H9 (cell line): ENCODE measurements around the gene LRIF1. TPM values are rescaled to one million over a fixed set of nuclear protein-coding genes. Genes with fewer than 3 reads are reported as not detected.

ENCODE experiments used
- DNase-seq: peaks from one replicate; pipeline ENCODE4 v3.0.0-alpha.2; 2017
- H2AFZ ChIP-seq: one replicate; pipeline ENCODE4 v1.6.1; 2013; ENCODE audit warnings: mild to moderate bottlenecking, low read length, control low read depth, moderate library complexity
- H2AK5ac ChIP-seq: 2 replicates; pipeline ENCODE4 v1.6.1; 2013; ENCODE audit warnings: low read length, control low read depth, mixed read lengths; ENCODE audit not compliant: insufficient read length
- H2BK120ac ChIP-seq: one replicate; pipeline ENCODE4 v1.6.1; 2013; ENCODE audit warnings: low read depth, mild to moderate bottlenecking, low read length, control low read depth, inconsistent platforms; ENCODE audit not compliant: poor library complexity, severe bottlenecking
- H2BK12ac ChIP-seq: 2 replicates; pipeline ENCODE4 v1.6.1; 2013; ENCODE audit warnings: low read length, control low read depth, mixed read lengths, low read depth; ENCODE audit not compliant: insufficient read length
- H2BK15ac ChIP-seq: 2 replicates; pipeline ENCODE4 v1.6.1; 2013; ENCODE audit warnings: low read depth, low read length, control low read depth
- H2BK20ac ChIP-seq: one replicate; pipeline ENCODE4 v1.6.1; 2013; ENCODE audit warnings: low read depth, mild to moderate bottlenecking, low read length, control low read depth, inconsistent platforms; ENCODE audit not compliant: poor library complexity, severe bottlenecking
- H2BK5ac ChIP-seq: 2 replicates; pipeline ENCODE4 v1.6.1; 2013; ENCODE audit warnings: low read length, control low read depth, mixed read lengths; ENCODE audit not compliant: insufficient read length
- H3K14ac ChIP-seq: 2 replicates; pipeline ENCODE4 v1.6.1; 2013; ENCODE audit warnings: low read length, control low read depth; ENCODE audit not compliant: insufficient read depth
- H3K18ac ChIP-seq: 2 replicates; pipeline ENCODE4 v1.6.1; 2013; ENCODE audit warnings: low read depth, mild to moderate bottlenecking, mixed read lengths, low read length, control low read depth; ENCODE audit not compliant: insufficient read length
- H3K23ac ChIP-seq: 2 replicates; pipeline ENCODE4 v1.6.1; 2013; ENCODE audit warnings: low read length, control low read depth, mixed read lengths, low read depth; ENCODE audit not compliant: insufficient read length
- H3K23me2 ChIP-seq: 2 replicates; pipeline ENCODE4 v1.6.1; 2013; ENCODE audit warnings: low read depth, mild to moderate bottlenecking, mixed read lengths, low read length, control low read depth; ENCODE audit not compliant: insufficient read length, poor library complexity, severe bottlenecking
- H3K27ac ChIP-seq: 2 replicates; pipeline ENCODE4 v1.5.1; 2013; ENCODE audit warnings: low read length, control low read depth, mixed read lengths, low read depth; ENCODE audit not compliant: insufficient read length
- H3K27me3 ChIP-seq: 2 replicates; pipeline ENCODE4 v1.6.1; 2013; ENCODE audit warnings: low read length, control low read depth, inconsistent platforms; ENCODE audit not compliant: insufficient read depth
- H3K4ac ChIP-seq: 2 replicates; pipeline ENCODE4 v1.6.1; 2013; ENCODE audit warnings: low read depth, mild to moderate bottlenecking, control low read depth, inconsistent platforms, low read length, moderate library complexity
- H3K4me1 ChIP-seq: 2 replicates; pipeline ENCODE4 v1.6.1; 2013; ENCODE audit warnings: low read length, control low read depth, inconsistent platforms; ENCODE audit not compliant: insufficient read depth
- H3K4me2 ChIP-seq: 2 replicates; pipeline ENCODE4 v1.6.1; 2013; ENCODE audit warnings: low read length, control low read depth, mixed read lengths; ENCODE audit not compliant: insufficient read length, insufficient read depth
- H3K56ac ChIP-seq: 2 replicates; pipeline ENCODE4 v1.6.1; 2013; ENCODE audit warnings: low read depth, mild to moderate bottlenecking, mixed read lengths, low read length, control low read depth; ENCODE audit not compliant: insufficient read length
- H3K79me1 ChIP-seq: 2 replicates; pipeline ENCODE4 v1.6.1; 2013; ENCODE audit warnings: low read depth, mild to moderate bottlenecking, moderate library complexity, low read length, control low read depth, inconsistent platforms; ENCODE audit not compliant: insufficient read depth, poor library complexity, severe bottlenecking
- H3K79me2 ChIP-seq: 2 replicates; pipeline ENCODE4 v1.6.1; 2013; ENCODE audit warnings: low read length, control low read depth, inconsistent platforms; ENCODE audit not compliant: insufficient read depth
- H3K9ac ChIP-seq: 2 replicates; pipeline ENCODE4 v1.6.1; 2013; ENCODE audit warnings: low read length, control low read depth, mixed read lengths; ENCODE audit not compliant: insufficient read length; ENCODE audit errors: extremely low read depth
- H3K9me3 ChIP-seq: one replicate; pipeline ENCODE4 v1.6.1; 2013; ENCODE audit warnings: low read depth, low read length, inconsistent platforms; ENCODE audit not compliant: control insufficient read depth
- H3T11ph ChIP-seq: one replicate; pipeline ENCODE4 v1.6.1; 2013; ENCODE audit warnings: mild to moderate bottlenecking, low read length, control low read depth, inconsistent platforms
- H4K20me1 ChIP-seq: one replicate; pipeline ENCODE4 v1.6.1; 2013; ENCODE audit not compliant: control insufficient read depth, insufficient read length, insufficient read depth
- H4K5ac ChIP-seq: 2 replicates; pipeline ENCODE4 v1.6.1; 2013; ENCODE audit warnings: low read depth, mild to moderate bottlenecking, mixed read lengths, low read length, control low read depth; ENCODE audit not compliant: insufficient read length
- H4K8ac ChIP-seq: replicated peaks from 2 replicates; pipeline ENCODE4 v1.6.1; 2013; ENCODE audit warnings: low read length, control low read depth, mixed read lengths, low read depth; ENCODE audit not compliant: insufficient read length
- H4K91ac ChIP-seq: 2 replicates; pipeline ENCODE4 v1.6.1; 2013; ENCODE audit warnings: low read depth, mild to moderate bottlenecking, moderate library complexity, mixed read lengths, low read length, control low read depth; ENCODE audit not compliant: insufficient read length
- H3K27ac Mint-ChIP-seq, 3 experiments: 2 replicates in 2 of 3; 3 replicates in 1 of 3; pipeline ENCODE4 v1.8.0; 2020 to 2021; ENCODE audit warnings: mixed read lengths in 3 of 3, mild to moderate bottlenecking in 1 of 3, moderate library complexity in 1 of 3
- H3K27me3 Mint-ChIP-seq: 2 replicates; pipeline ENCODE4 v1.8.0; 2021; ENCODE audit warnings: low read depth, mild to moderate bottlenecking, moderate library complexity, mixed read lengths
- H3K36me3 Mint-ChIP-seq, 3 experiments: 2 replicates in 2 of 3; 3 replicates in 1 of 3; pipeline ENCODE4 v1.8.0; 2020 to 2021; ENCODE audit warnings: low read depth in 3 of 3, mixed read lengths in 3 of 3; ENCODE audit not compliant: insufficient read depth in 1 of 3
- H3K4me1 Mint-ChIP-seq, 2 experiments: 2 replicates each; pipeline ENCODE4 v1.8.0; 2020; ENCODE audit warnings: mixed read lengths in 2 of 2
- H3K4me3 Mint-ChIP-seq, 2 experiments: 2 replicates in 1 of 2; 3 replicates in 1 of 2; pipeline ENCODE4 v1.8.0; 2020 to 2021; ENCODE audit warnings: mild to moderate bottlenecking in 2 of 2, mixed read lengths in 2 of 2, moderate library complexity in 1 of 2
- H3K9me3 Mint-ChIP-seq, 2 experiments: 2 replicates in 1 of 2; 3 replicates in 1 of 2; pipeline ENCODE4 v1.8.0; 2020; ENCODE audit warnings: mild to moderate bottlenecking in 2 of 2, mixed read lengths in 2 of 2, moderate library complexity in 1 of 2
- CTCF ChIP-seq: fragments of 200-600 bp; sonication (generic); conservative IDR thresholded peaks from 3 replicates; pipeline ENCODE4 v1.8.0; 2021; ENCODE audit warnings: antibody characterized with exemption, mild to moderate bottlenecking
- total RNA-seq: library from RNA; stranded (reverse); gene quantifications from 2 replicates; pipeline ENCODE4 v1.2.1, GENCODE V29; 2021

The LRIF1 gene
- total RNA-seq, 1 experiment from 2014 or later = 13.6 TPM

- H4K20me1 ChIP-seq = no peaks in the 10 kb centered on the region
- no peak overlapping the region for H2AFZ ChIP-seq
- no peak overlapping the region for H3K56ac ChIP-seq
- Mint-ChIP-seq H3K27ac (no peak overlapping the region), H3K9me3 (peaks cover 2 to 10% of the 10 kb centered on the region in 2 experiments; a peak in 1 of 5 replicates), H3K27me3 (no peaks in the 10 kb centered on the region; the same call in 1 of the 2 replicates), H3K36me3 (peaks cover 0 to 20% (median 8%) of the 10 kb centered on the region in 3 experiments; a peak in 5 of 7 replicates), H3K4me1 (no peaks in the 10 kb centered on the region), H3K4me3 (no peak overlapping the region)
- no peak overlapping the region for H2BK12ac ChIP-seq
- no peak overlapping the region for H3K27ac ChIP-seq
- no peaks in the 10 kb centered on the region for H3K27me3 ChIP-seq
- TF ChIP-seq CTCF = no peak
- H3K23me2 ChIP-seq = no peaks in the 10 kb centered on the region
- H3K14ac ChIP-seq = no peak overlapping the region
- no peak overlapping the region for H3K9ac ChIP-seq
- H2BK15ac ChIP-seq = no peak overlapping the region
- 0 out of 2 replicates have a peak, but pooled peaks cover 3% of the 10 kb centered on the region for H3K4me1 ChIP-seq
- no peak overlapping the region for H4K8ac ChIP-seq
- H2BK20ac ChIP-seq = no peak overlapping the region
- no peaks in the 10 kb centered on the region for H3K9me3 ChIP-seq
- H3K23ac ChIP-seq = no peak overlapping the region
- H3K18ac ChIP-seq = no peak overlapping the region
- H3T11ph ChIP-seq = no peak overlapping the region
- no peaks in the 10 kb centered on the region; the same call in 1 of the 2 replicates for H3K79me2 ChIP-seq
- H2AK5ac ChIP-seq = no peak overlapping the region
- H4K91ac ChIP-seq = no peak overlapping the region
- H3K79me1 ChIP-seq = no peaks in the 10 kb centered on the region
- no peak for DNase-seq
- no peak overlapping the region for H2BK120ac ChIP-seq
- no peak overlapping the region for H3K4me2 ChIP-seq
- H4K5ac ChIP-seq = no peak overlapping the region
- H3K4ac ChIP-seq = no peak overlapping the region
- H2BK5ac ChIP-seq = no peak overlapping the region
These were observed 10.7 kb downstream of the LRIF1 start for GRCh38 chr1:110953031-110953430.
